Measurements from ENCODE around the gene FAM222A. TPM values are rescaled to one million over a fixed set of nuclear protein-coding genes. Genes with fewer than 3 reads are reported as not detected.

Gene FAM222A
- polyA plus RNA-seq, 2 of the 4 experiments (the other 2 are of a cell fraction) = 0.98 to 3.2 TPM

GRCh38 chr12:109765446-109765810, 51.8 kb downstream of the FAM222A start:
- Histone ChIP-seq H3K27ac (no peak overlapping the region), H3K4me1 (no peaks in the 10 kb centered on the region), H3K4me2 (no peak overlapping the region), H3K9me3 (no peaks in the 10 kb centered on the region), H3K4me3 (no peak overlapping the region)
- TF ChIP-seq ESRRA (IDR thresholded peaks at IDR 0.05; ENCODE audit: borderline replicate concordance, low read length) (no peak), CHD2 (IDR thresholded peaks at IDR 0.05; ENCODE audit: low read length, partially characterized antibody) (no peak), EHF (CRISPR knock-in tag; IDR thresholded peaks at IDR 0.05) (no peak), RNF2 (IDR thresholded peaks at IDR 0.05; ENCODE audit: borderline replicate concordance, low read depth) (no peak), HMGXB4 (CRISPR knock-in tag; IDR thresholded peaks at IDR 0.05; ENCODE audit: borderline replicate concordance) (no peak), FOSB (CRISPR knock-in tag; IDR thresholded peaks at IDR 0.05) (no peak)
- 70% methylated on average over 6 of the region's 6 CpGs for WGBS (ENCODE audit: missing lambda C conversion rate)
- CTCF ChIA-PET = interaction anchor here (0.5 to 9.2 kb wide), 4 partner anchors 8 to 71 kb away, joined by 3 to 88 read pairs (median 6); no protein-coding TSS in a partner anchor
- ATAC-seq (no peak), DNase-seq (ENCODE audit: low read depth in 1 of 2, low spot score in 1 of 2) (no peak), FAIRE-seq (no peak)
- POLR2A ChIA-PET = no interaction called here

- ATAC-seq (no peak), DNase-seq (ENCODE audit: low read depth in 1 of 2, low spot score in 1 of 2) (no peak), FAIRE-seq (no peak)
- H3K9me3 ChIP-seq = no peaks in the 10 kb centered on the region
- H3K4me1 ChIP-seq = no peaks in the 10 kb centered on the region
- ChIA-PET POLR2A (no interaction called here), CTCF (interaction anchor here (0.6 to 9.2 kb wide), 6 partner anchors 8 to 917 kb away, joined by 3 to 88 read pairs (median 3); no protein-coding TSS in a partner anchor)
- H3K4me3 ChIP-seq = no peak overlapping the region
- no peak overlapping the region for H3K4me2 ChIP-seq
- TF ChIP-seq CHD2 (IDR thresholded peaks at IDR 0.05; ENCODE audit: low read length, partially characterized antibody) = no peak
- no peak for TF ChIP-seq ZFP36 (IDR thresholded peaks at IDR 0.05; ENCODE audit: borderline replicate concordance, partially characterized antibody)
- TF ChIP-seq MAZ (IDR thresholded peaks at IDR 0.05; ENCODE audit: borderline replicate concordance, low read depth, low read length) = no peak
- no peak for TF ChIP-seq RNF2 (IDR thresholded peaks at IDR 0.05; ENCODE audit: borderline replicate concordance, low read depth)
- TF ChIP-seq KDM1A (IDR thresholded peaks at IDR 0.05; ENCODE audit: low read depth) = no peak
- TF ChIP-seq FOXS1 (CRISPR knock-in tag; IDR thresholded peaks at IDR 0.05) = no peak
- TF ChIP-seq CBX8 (IDR thresholded peaks at IDR 0.05) = no peak
- no peak for TF ChIP-seq MAFK (IDR thresholded peaks at IDR 0.05; ENCODE audit: partially characterized antibody)
- no peak for TF ChIP-seq ESRRA (IDR thresholded peaks at IDR 0.05; ENCODE audit: borderline replicate concordance, low read length)
- TF ChIP-seq HEYL (CRISPR knock-in tag; IDR thresholded peaks at IDR 0.05) = no peak
- TF ChIP-seq ELK1 (IDR thresholded peaks at IDR 0.05; ENCODE audit: low read depth, low read length) = no peak
- TF ChIP-seq JUN (IDR thresholded peaks at IDR 0.05) = no peak
- TF ChIP-seq SMC3 (IDR thresholded peaks at IDR 0.05) = no peak
- TF ChIP-seq FOSL2 (IDR thresholded peaks at IDR 0.05) = no peak
- TF ChIP-seq FOSL2 (CRISPR knock-in tag; IDR thresholded peaks at IDR 0.05) = no peak
- no peak for TF ChIP-seq EHF (CRISPR knock-in tag; IDR thresholded peaks at IDR 0.05)
- no peak for TF ChIP-seq BHLHE40 (IDR thresholded peaks at IDR 0.05; ENCODE audit: low read depth, low read length)
- no peak for TF ChIP-seq PHF8 (IDR thresholded peaks at IDR 0.05; ENCODE audit: borderline replicate concordance, low read depth)
- TF ChIP-seq HOXB5 (CRISPR knock-in tag; IDR thresholded peaks at IDR 0.05) = no peak
- H3K27ac ChIP-seq = no peak overlapping the region
- WGBS (ENCODE audit: missing lambda C conversion rate) = 84% methylated on average over 12 of the region's 12 CpGs
Measured at GRCh38 chr12:109766251-109766778, 52.7 kb downstream of the FAM222A start.

GRCh38 chr12:109767456-109767855, 53.8 kb downstream of the FAM222A start:
- CTCF ChIA-PET = interaction anchor here (1.6 to 9.2 kb wide), 2 partner anchors 6 to 53 kb away, joined by 4 to 88 read pairs; no protein-coding TSS in a partner anchor
- TF ChIP-seq BHLHE40 (IDR thresholded peaks at IDR 0.05; ENCODE audit: low read depth, low read length) (no peak), HMGXB4 (CRISPR knock-in tag; IDR thresholded peaks at IDR 0.05; ENCODE audit: borderline replicate concordance) (no peak), MAFK (IDR thresholded peaks at IDR 0.05; ENCODE audit: partially characterized antibody) (no peak), HEYL (CRISPR knock-in tag; IDR thresholded peaks at IDR 0.05) (no peak), NFE2L2 (conservative IDR thresholded peaks at IDR 0.05; ENCODE audit: low read length) (no peak), TP53 (CRISPR knock-in tag; IDR thresholded peaks at IDR 0.05) (no peak), JUNB (IDR thresholded peaks at IDR 0.05) (no peak), JUN (IDR thresholded peaks at IDR 0.05) (no peak), CHD4 (IDR thresholded peaks at IDR 0.05; ENCODE audit: borderline replicate concordance) (no peak), USF2 (IDR thresholded peaks at IDR 0.05) (no peak), KDM1A (IDR thresholded peaks at IDR 0.05; ENCODE audit: low read depth) (no peak), E2F6 (IDR thresholded peaks at IDR 0.05; ENCODE audit: borderline replicate concordance, low read depth) (no peak), POLR2AphosphoS2 (conservative IDR thresholded peaks at IDR 0.05; ENCODE audit: low read length) (no peak)

More at GRCh38 chr12:109767456-109767855, 53.8 kb downstream of the FAM222A start:
- ATAC-seq (no peak), FAIRE-seq (no peak), DNase-seq (ENCODE audit: low read depth in 1 of 2, low spot score in 1 of 2) (no peak)
- no peaks in the 10 kb centered on the region for H3K9me3 ChIP-seq
- no peaks in the 10 kb centered on the region for H3K4me1 ChIP-seq
- POLR2A ChIA-PET = no interaction called here
- no peak overlapping the region for H3K4me3 ChIP-seq
- no peak overlapping the region for H3K4me2 ChIP-seq
- no peak overlapping the region for H3K27ac ChIP-seq
- WGBS (ENCODE audit: missing lambda C conversion rate) = 78% methylated on average over 4 of the region's 4 CpGs

Data from A549 (cell line).